Neural progenitor cell (in vitro differentiated cells): ENCODE results near the gene ZNF277. TPM values are rescaled to one million over a fixed set of nuclear protein-coding genes. Genes with fewer than 3 reads are reported as not detected.

Experiments used
- DNase-seq: peaks from one replicate; pipeline ENCODE4 v3.0.0-alpha.2; 2016; ENCODE audit warnings: low spot score
- H2AFZ ChIP-seq: fragments of 200-600 bp; sonication (generic); replicated peaks from 2 replicates; pipeline ENCODE4 v1.6.1; 2016; ENCODE audit warnings: antibody characterized with exemption
- H3F3A ChIP-seq: fragments of 200-600 bp; sonication (generic); 2 replicates; pipeline ENCODE4 v1.6.1; 2016; ENCODE audit warnings: antibody characterized with exemption, low read depth
- H3K27ac ChIP-seq: fragments of 200-600 bp; sonication (generic); 2 replicates; pipeline ENCODE4 v1.5.1; 2016; ENCODE audit warnings: mild to moderate bottlenecking
- H3K27me3 ChIP-seq: fragments of 200-600 bp; sonication (generic); 2 replicates; pipeline ENCODE4 v1.6.1; 2016; ENCODE audit warnings: mild to moderate bottlenecking, moderate library complexity
- H3K36me3 ChIP-seq: fragments of 200-600 bp; sonication (generic); 2 replicates; pipeline ENCODE4 v1.5.1; 2016
- H3K4me1 ChIP-seq: fragments of 200-600 bp; sonication (generic); 2 replicates; pipeline ENCODE4 v1.6.1; 2016; ENCODE audit warnings: mixed run types
- H3K4me2 ChIP-seq: fragments of 200-600 bp; sonication (generic); 2 replicates; pipeline ENCODE4 v1.6.1; 2016
- H3K4me3 ChIP-seq: fragments of 200-600 bp; sonication (generic); 2 replicates; pipeline ENCODE4 v1.5.1; 2016
- H3K79me2 ChIP-seq: fragments of 200-600 bp; sonication (generic); 2 replicates; pipeline ENCODE4 v1.6.1; 2016; ENCODE audit warnings: low read depth
- H3K9ac ChIP-seq: fragments of 200-600 bp; sonication (generic); 2 replicates; pipeline ENCODE4 v1.6.1; 2016
- H3K9me3 ChIP-seq: fragments of 200-600 bp; sonication (generic); 2 replicates; pipeline ENCODE4 v1.5.1; 2016; ENCODE audit warnings: low read depth
- H4K20me1 ChIP-seq: fragments of 200-600 bp; sonication (generic); 2 replicates; pipeline ENCODE4 v1.6.1; 2016; ENCODE audit warnings: low read depth
- H3K27ac Mint-ChIP-seq: 3 replicates; pipeline ENCODE4 v1.8.0; 2021; ENCODE audit warnings: mixed read lengths
- H3K27me3 Mint-ChIP-seq: 2 replicates; pipeline ENCODE4 v1.8.0; 2022; ENCODE audit warnings: low read depth, mild to moderate bottlenecking, inconsistent platforms, moderate library complexity, mixed read lengths; ENCODE audit not compliant: insufficient read depth
- H3K36me3 Mint-ChIP-seq: 3 replicates; pipeline ENCODE4 v1.8.0; 2021; ENCODE audit warnings: mixed read lengths
- H3K4me1 Mint-ChIP-seq: 3 replicates; pipeline ENCODE4 v1.8.0; 2021; ENCODE audit warnings: mixed read lengths
- H3K4me3 Mint-ChIP-seq: 3 replicates; pipeline ENCODE4 v1.8.0; 2021; ENCODE audit warnings: mild to moderate bottlenecking, moderate library complexity, mixed read lengths
- H3K9me3 Mint-ChIP-seq: 3 replicates; pipeline ENCODE4 v1.8.0; 2020; ENCODE audit warnings: mixed read lengths
- EZH2 ChIP-seq: fragments of 200-600 bp; sonication (generic); IDR thresholded peaks from 2 replicates; pipeline ENCODE4 v1.6.1; 2017; ENCODE audit warnings: antibody characterized with exemption, mild to moderate bottlenecking, moderate library complexity
- EZH2phosphoT487 ChIP-seq: fragments of 200-600 bp; sonication (generic); IDR thresholded peaks from 2 replicates; pipeline ENCODE4 v1.6.1; 2017; ENCODE audit warnings: antibody characterized with exemption
- total RNA-seq: library from RNA; depleted of rRNA; stranded (reverse); fragments of >200 nt; gene quantifications from 2 replicates; pipeline ENCODE4 v1.2.3, GENCODE V29; 2015; ENCODE audit warnings: low replicate concordance
- TF ChIP-seq, protein P1 (sequence below): fragments of 200-600 bp; sonication (generic); IDR thresholded peaks from 2 replicates; pipeline ENCODE4 v1.5.1; 2017; ENCODE audit warnings: antibody characterized with exemption, mild to moderate bottlenecking

ZNF277 gene
- total RNA-seq, 1 donor from 2014 or later = 55.5 TPM

- H3K27ac Mint-ChIP-seq = no peak overlapping the region
- H3K36me3 Mint-ChIP-seq = no peaks in the 10 kb centered on the region
- Histone ChIP-seq H3K9ac (no peak overlapping the region), H2AFZ (no peak overlapping the region), H4K20me1 (no peaks in the 10 kb centered on the region), H3K36me3 (no peaks in the 10 kb centered on the region), H3F3A (peaks cover 13% of the 10 kb centered on the region), H3K4me1 (peaks cover 14% of the 10 kb centered on the region), H3K9me3 (no peaks in the 10 kb centered on the region), H3K4me2 (peak overlapping the region; percentile 54), H3K4me3 (no peak overlapping the region), H3K79me2 (no peaks in the 10 kb centered on the region), H3K27ac (peak overlapping the region; percentile 70), H3K27me3 (no peaks in the 10 kb centered on the region)
- peaks cover 19% of the 10 kb centered on the region for H3K4me1 Mint-ChIP-seq
- no peak overlapping the region for H3K4me3 Mint-ChIP-seq
- TF ChIP-seq, protein P1, sequence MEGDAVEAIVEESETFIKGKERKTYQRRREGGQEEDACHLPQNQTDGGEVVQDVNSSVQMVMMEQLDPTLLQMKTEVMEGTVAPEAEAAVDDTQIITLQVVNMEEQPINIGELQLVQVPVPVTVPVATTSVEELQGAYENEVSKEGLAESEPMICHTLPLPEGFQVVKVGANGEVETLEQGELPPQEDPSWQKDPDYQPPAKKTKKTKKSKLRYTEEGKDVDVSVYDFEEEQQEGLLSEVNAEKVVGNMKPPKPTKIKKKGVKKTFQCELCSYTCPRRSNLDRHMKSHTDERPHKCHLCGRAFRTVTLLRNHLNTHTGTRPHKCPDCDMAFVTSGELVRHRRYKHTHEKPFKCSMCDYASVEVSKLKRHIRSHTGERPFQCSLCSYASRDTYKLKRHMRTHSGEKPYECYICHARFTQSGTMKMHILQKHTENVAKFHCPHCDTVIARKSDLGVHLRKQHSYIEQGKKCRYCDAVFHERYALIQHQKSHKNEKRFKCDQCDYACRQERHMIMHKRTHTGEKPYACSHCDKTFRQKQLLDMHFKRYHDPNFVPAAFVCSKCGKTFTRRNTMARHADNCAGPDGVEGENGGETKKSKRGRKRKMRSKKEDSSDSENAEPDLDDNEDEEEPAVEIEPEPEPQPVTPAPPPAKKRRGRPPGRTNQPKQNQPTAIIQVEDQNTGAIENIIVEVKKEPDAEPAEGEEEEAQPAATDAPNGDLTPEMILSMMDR = peak; percentile 9
- TF ChIP-seq EZH2phosphoT487 = no peak
- H3K27me3 Mint-ChIP-seq = peaks cover 2% of the 10 kb centered on the region
- peaks cover 8% of the 10 kb centered on the region for H3K9me3 Mint-ChIP-seq
- peak; percentile 12 for DNase-seq
Observed at GRCh38 chr7:112362053-112362650, 155.7 kb downstream of the ZNF277 start.

- peak overlapping the region; percentile 54 for H3K4me2 ChIP-seq
- Mint-ChIP-seq H3K4me3 (no peak overlapping the region), H3K27ac (peak overlapping the region; percentile 92), H3K27me3 (peaks cover 2% of the 10 kb centered on the region), H3K4me1 (peaks cover 19% of the 10 kb centered on the region), H3K9me3 (peaks cover 8% of the 10 kb centered on the region), H3K36me3 (no peaks in the 10 kb centered on the region)
- TF ChIP-seq EZH2 = no peak
- TF ChIP-seq EZH2phosphoT487 = no peak
- TF ChIP-seq, protein P1 = no peak
- no peaks in the 10 kb centered on the region for H4K20me1 ChIP-seq
- H3K4me1 ChIP-seq = peaks cover 14% of the 10 kb centered on the region
- peak overlapping the region; percentile 70 for H3K27ac ChIP-seq
- no peaks in the 10 kb centered on the region for H3K36me3 ChIP-seq
- peak; percentile 40 for DNase-seq
- H3K9me3 ChIP-seq = no peaks in the 10 kb centered on the region
- H3K79me2 ChIP-seq = no peaks in the 10 kb centered on the region
- H3K27me3 ChIP-seq = no peaks in the 10 kb centered on the region
- H3F3A ChIP-seq = peaks cover 13% of the 10 kb centered on the region
- H3K4me3 ChIP-seq = no peak overlapping the region
- no peak overlapping the region for H3K9ac ChIP-seq
- peak overlapping the region; percentile 39 for H2AFZ ChIP-seq
Observed at GRCh38 chr7:112362731-112363131, 156.2 kb downstream of the ZNF277 start.

DNA sequence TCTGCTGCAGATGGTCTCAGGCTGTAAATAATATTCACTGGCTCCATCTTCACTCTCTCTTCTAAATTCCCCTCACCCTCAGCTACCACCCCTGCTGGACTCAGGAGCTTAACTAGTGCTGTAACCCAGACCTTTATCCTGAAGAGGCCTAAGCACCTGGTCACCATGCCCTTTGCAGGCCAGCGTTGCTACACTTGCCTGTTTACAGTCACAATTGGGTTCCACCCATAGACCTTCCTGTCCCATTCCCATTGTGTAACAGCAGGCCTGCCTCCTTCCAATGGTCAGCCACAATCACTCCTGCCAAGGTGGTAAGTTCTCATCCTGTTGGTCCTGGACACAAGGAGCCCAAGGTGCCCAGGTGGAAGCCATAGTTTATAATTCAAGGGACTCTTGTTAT, 157.9 kb downstream of the ZNF277 start:
- no peaks in the 10 kb centered on the region for H3K36me3 ChIP-seq
- no peak for DNase-seq
- H3K27ac Mint-ChIP-seq = no peak overlapping the region
- H3F3A ChIP-seq = peaks cover 13% of the 10 kb centered on the region
- H2AFZ ChIP-seq = no peak overlapping the region
- H3K4me1 Mint-ChIP-seq = peaks cover 19% of the 10 kb centered on the region
- H3K27me3 ChIP-seq = no peaks in the 10 kb centered on the region
- H3K4me3 Mint-ChIP-seq = no peak overlapping the region
- no peak overlapping the region for H3K27ac ChIP-seq
- peaks cover 14% of the 10 kb centered on the region for H3K4me1 ChIP-seq
- no peak overlapping the region for H3K9ac ChIP-seq
- H4K20me1 ChIP-seq = no peaks in the 10 kb centered on the region
- H3K4me2 ChIP-seq = no peak overlapping the region
- H3K27me3 Mint-ChIP-seq = peaks cover 2% of the 10 kb centered on the region
- H3K79me2 ChIP-seq = no peaks in the 10 kb centered on the region
- H3K4me3 ChIP-seq = no peak overlapping the region
- H3K36me3 Mint-ChIP-seq = no peaks in the 10 kb centered on the region
- H3K9me3 ChIP-seq = no peaks in the 10 kb centered on the region
- TF ChIP-seq, protein P1 = no peak
- no peak for TF ChIP-seq EZH2phosphoT487
- no peak for TF ChIP-seq EZH2
- H3K9me3 Mint-ChIP-seq = peaks cover 5% of the 10 kb centered on the region
